Measurements from ENCODE around the gene LRRC74B.

- TF ChIP-seq, protein P1, sequence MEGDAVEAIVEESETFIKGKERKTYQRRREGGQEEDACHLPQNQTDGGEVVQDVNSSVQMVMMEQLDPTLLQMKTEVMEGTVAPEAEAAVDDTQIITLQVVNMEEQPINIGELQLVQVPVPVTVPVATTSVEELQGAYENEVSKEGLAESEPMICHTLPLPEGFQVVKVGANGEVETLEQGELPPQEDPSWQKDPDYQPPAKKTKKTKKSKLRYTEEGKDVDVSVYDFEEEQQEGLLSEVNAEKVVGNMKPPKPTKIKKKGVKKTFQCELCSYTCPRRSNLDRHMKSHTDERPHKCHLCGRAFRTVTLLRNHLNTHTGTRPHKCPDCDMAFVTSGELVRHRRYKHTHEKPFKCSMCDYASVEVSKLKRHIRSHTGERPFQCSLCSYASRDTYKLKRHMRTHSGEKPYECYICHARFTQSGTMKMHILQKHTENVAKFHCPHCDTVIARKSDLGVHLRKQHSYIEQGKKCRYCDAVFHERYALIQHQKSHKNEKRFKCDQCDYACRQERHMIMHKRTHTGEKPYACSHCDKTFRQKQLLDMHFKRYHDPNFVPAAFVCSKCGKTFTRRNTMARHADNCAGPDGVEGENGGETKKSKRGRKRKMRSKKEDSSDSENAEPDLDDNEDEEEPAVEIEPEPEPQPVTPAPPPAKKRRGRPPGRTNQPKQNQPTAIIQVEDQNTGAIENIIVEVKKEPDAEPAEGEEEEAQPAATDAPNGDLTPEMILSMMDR (IDR thresholded peaks at IDR 0.05) = no peak
- TF ChIP-seq BHLHE40 (IDR thresholded peaks at IDR 0.05; ENCODE audit: low read depth, low read length) = no peak
- TF ChIP-seq MAFK (IDR thresholded peaks at IDR 0.05; ENCODE audit: partially characterized antibody) = no peak
- no peak for TF ChIP-seq SMC3 (IDR thresholded peaks at IDR 0.05)
- TF ChIP-seq REST (IDR thresholded peaks at IDR 0.05) = no peak
- no peak for TF ChIP-seq POLR2A (IDR thresholded peaks at IDR 0.05; ENCODE audit: low read length)
- no peak for TF ChIP-seq JUNB (IDR thresholded peaks at IDR 0.05)
Measured at GRCh38 chr22:20997536-20998257, 48.0 kb upstream of the LRRC74B start.
